T-helper 2 cell treated with Interferon-gamma antibody and Interleukin-4, amounts not matched to agents 5 μg/mL and 100 μg/mL, for 36 hours (primary cell): ENCODE results near the gene MLXIP.
A peak's percentile ranks its signal among the peaks of the same experiment; 100 is the strongest.

Experiments
- DNase-seq: peaks from one replicate; pipeline ENCODE4 v3.0.0; 2021; ENCODE audit warnings: low spot score
- H3K27ac Mint-ChIP-seq: one replicate; pipeline ENCODE4 v1.8.0; 2021; ENCODE audit warnings: mild to moderate bottlenecking, mixed read lengths
- H3K27me3 Mint-ChIP-seq: one replicate; pipeline ENCODE4 v1.8.0; 2021; ENCODE audit warnings: low read depth, mixed read lengths
- H3K36me3 Mint-ChIP-seq: one replicate; pipeline ENCODE4 v1.8.0; 2021; ENCODE audit warnings: low read depth, mixed read lengths
- H3K4me1 Mint-ChIP-seq: one replicate; pipeline ENCODE4 v1.8.0; 2021; ENCODE audit warnings: low read depth, mixed read lengths
- H3K4me3 Mint-ChIP-seq: one replicate; pipeline ENCODE4 v1.8.0; 2022; ENCODE audit warnings: mild to moderate bottlenecking, moderate library complexity, mixed read lengths
- H3K9me3 Mint-ChIP-seq: one replicate; pipeline ENCODE4 v1.8.0; 2021; ENCODE audit warnings: mixed read lengths

The MLXIP gene

GRCh38 chr12:122185494-122186082 lies 107.0 kb downstream of the MLXIP start:
- peaks cover 15% of the 10 kb centered on the region for H3K27me3 Mint-ChIP-seq
- no peaks in the 10 kb centered on the region for H3K36me3 Mint-ChIP-seq
- H3K4me1 Mint-ChIP-seq, result peaks cover 3% of the 10 kb centered on the region
- H3K4me3 Mint-ChIP-seq, result no peak overlapping the region
- no peak overlapping the region for H3K27ac Mint-ChIP-seq
- DNase-seq, result no peak
- H3K9me3 Mint-ChIP-seq, result no peaks in the 10 kb centered on the region

- H3K4me1 Mint-ChIP-seq, result peaks cover 2% of the 10 kb centered on the region
- DNase-seq, result no peak
- no peaks in the 10 kb centered on the region for H3K36me3 Mint-ChIP-seq
- peaks cover 11% of the 10 kb centered on the region for H3K27me3 Mint-ChIP-seq
- H3K9me3 Mint-ChIP-seq, result no peaks in the 10 kb centered on the region
- no peak overlapping the region for H3K4me3 Mint-ChIP-seq
- H3K27ac Mint-ChIP-seq, result no peak overlapping the region
These were observed 108.9 kb downstream of the MLXIP start for GRCh38 chr12:122187466-122187865.

- H3K36me3 Mint-ChIP-seq, result no peaks in the 10 kb centered on the region
- no peak for DNase-seq
- H3K9me3 Mint-ChIP-seq, result no peaks in the 10 kb centered on the region
- H3K27ac Mint-ChIP-seq, result no peak overlapping the region
- peaks cover 2% of the 10 kb centered on the region for H3K27me3 Mint-ChIP-seq
- no peaks in the 10 kb centered on the region for H3K4me1 Mint-ChIP-seq
- H3K4me3 Mint-ChIP-seq, result no peak overlapping the region
These were observed 111.3 kb downstream of the MLXIP start for GRCh38 chr12:122189626-122190475.

- Mint-ChIP-seq H3K27me3 (peaks cover 8% of the 10 kb centered on the region), H3K4me3 (no peak overlapping the region), H3K9me3 (no peaks in the 10 kb centered on the region), H3K36me3 (no peaks in the 10 kb centered on the region), H3K27ac (no peak overlapping the region), H3K4me1 (no peaks in the 10 kb centered on the region)
- DNase-seq, result peak; percentile 60
These were observed 112.5 kb downstream of the MLXIP start for GRCh38 chr12:122190842-122191668.

GRCh38 chr12:122192441-122192840 lies 113.9 kb downstream of the MLXIP start:
- Mint-ChIP-seq H3K9me3 (no peaks in the 10 kb centered on the region), H3K27me3 (peaks cover 8% of the 10 kb centered on the region), H3K4me3 (no peak overlapping the region), H3K27ac (no peak overlapping the region), H3K4me1 (peaks cover under 1% of the 10 kb centered on the region), H3K36me3 (no peaks in the 10 kb centered on the region)
- DNase-seq, result no peak

- Mint-ChIP-seq H3K27me3 (peaks cover 8% of the 10 kb centered on the region), H3K36me3 (no peaks in the 10 kb centered on the region), H3K4me1 (peaks cover 2% of the 10 kb centered on the region), H3K27ac (no peak overlapping the region), H3K4me3 (no peak overlapping the region), H3K9me3 (no peaks in the 10 kb centered on the region)
- no peak for DNase-seq
These were observed 116.2 kb downstream of the MLXIP start for GRCh38 chr12:122194804-122195203.

GRCh38 chr12:122195405-122195804 lies 116.8 kb downstream of the MLXIP start:
- no peaks in the 10 kb centered on the region for H3K9me3 Mint-ChIP-seq
- H3K27ac Mint-ChIP-seq, result no peak overlapping the region
- H3K27me3 Mint-ChIP-seq, result peaks cover 8% of the 10 kb centered on the region
- no peak overlapping the region for H3K4me3 Mint-ChIP-seq
- no peaks in the 10 kb centered on the region for H3K36me3 Mint-ChIP-seq
- peaks cover 2% of the 10 kb centered on the region for H3K4me1 Mint-ChIP-seq
- no peak for DNase-seq
